Endothelial cell of umbilical vein (primary cell): Measurements from ENCODE around the gene SORCS2. TPM values are rescaled to one million over a fixed set of nuclear protein-coding genes. Genes with fewer than 3 reads are reported as not detected.

ENCODE experiments used
- BruUV-seq: library from RNA; stranded (reverse); fragments of 400-500 nt; replicated peaks from 2 replicates; lab custom pipeline; 2021; lab: Mats Ljungman, UMichigan
- CTCF ChIA-PET: fragments of 300-600, 350-600 bp; sonication (Branson Sonifier 250); formaldehyde crosslinking; loops from one replicate; lab custom pipeline; 2021; ENCODE audit warnings: antibody characterized with exemption, inconsistent platforms; lab: Charles Lee
- POLR2A ChIA-PET: fragments of 300-600, 350-600 bp; sonication (Branson Sonifier 250); formaldehyde crosslinking; loops from one replicate; lab custom pipeline; 2021; ENCODE audit warnings: antibody characterized with exemption, inconsistent platforms; lab: Charles Lee
- DNase-seq: peaks from one replicate; pipeline ENCODE4 v3.0.0-alpha.2; 2011; ENCODE audit warnings: low read depth, low spot score
- FAIRE-seq: peaks from 2 replicates; lab custom pipeline; 2011; peaks lifted over from hg19 to GRCh38; lab: Jason Lieb, UNC
- H2AFZ ChIP-seq: 2 replicates; pipeline ENCODE4 v1.6.0; 2012; ENCODE audit warnings: low read depth, low read length, control low read depth, inconsistent platforms
- H3K27ac ChIP-seq: 2 replicates; pipeline ENCODE4 v1.5.1; 2011; ENCODE audit warnings: low read depth, mild to moderate bottlenecking, control low read depth, low read length, moderate library complexity; ENCODE audit not compliant: insufficient read depth
- H3K27me3 ChIP-seq, 2 experiments: 2 replicates each; pipeline versions ENCODE4 v1.6.0 to v1.6.1; 2011; ENCODE audit warnings: low read length in 2 of 2, mixed read lengths in 1 of 2; ENCODE audit not compliant: control insufficient read depth in 2 of 2, insufficient read depth in 2 of 2
- H3K36me3 ChIP-seq, 2 experiments: 2 replicates in 1 of 2; 3 replicates in 1 of 2; pipeline ENCODE4 v1.5.1; 2011; ENCODE audit warnings: low read length in 2 of 2, mild to moderate bottlenecking in 1 of 2, moderate library complexity in 1 of 2; ENCODE audit not compliant: control insufficient read depth in 2 of 2, insufficient read depth in 2 of 2; ENCODE audit errors: extremely low read depth in 1 of 2
- H3K4me1 ChIP-seq: 3 replicates; pipeline ENCODE4 v1.5.1; 2011; ENCODE audit warnings: mild to moderate bottlenecking, low read length; ENCODE audit not compliant: control insufficient read depth, insufficient read depth; ENCODE audit errors: extremely low read depth
- H3K4me2 ChIP-seq: 2 replicates; pipeline ENCODE4 v1.6.1; 2011; ENCODE audit warnings: low read length, control low read depth, mixed read lengths; ENCODE audit not compliant: insufficient read depth
- H3K4me3 ChIP-seq, 3 experiments: fragments of 200-600 bp in 1 of 3; sonication (generic), shearing (Covaris generic) in 1 of 3; replicated peaks in 1 of 3; 2 replicates each; pipeline ENCODE4 v1.5.1; 2011 to 2016; ENCODE audit warnings: control low read depth in 3 of 3, low read length in 3 of 3, mild to moderate bottlenecking in 2 of 3, inconsistent platforms in 1 of 3, low read depth in 1 of 3, moderate library complexity in 1 of 3; ENCODE audit not compliant: insufficient read depth in 1 of 3
- H3K79me2 ChIP-seq: 2 replicates; pipeline ENCODE4 v1.6.0; 2012; ENCODE audit warnings: low read length, inconsistent platforms; ENCODE audit not compliant: control insufficient read depth, insufficient read depth
- H3K9ac ChIP-seq: replicated peaks from 2 replicates; pipeline ENCODE3; 2011; ENCODE audit warnings: low read length, control low read depth; ENCODE audit not compliant: insufficient read depth; ENCODE audit errors: extremely low read depth
- H3K9me1 ChIP-seq: replicated peaks from 3 replicates; pipeline ENCODE4 v1.6.0; 2011; ENCODE audit warnings: mild to moderate bottlenecking, low read length; ENCODE audit not compliant: control insufficient read depth, insufficient read depth; ENCODE audit errors: extremely low read depth
- H3K9me3 ChIP-seq: replicated peaks from 2 replicates; pipeline ENCODE4 v1.5.1; 2012; ENCODE audit warnings: low read length, inconsistent platforms; ENCODE audit not compliant: control insufficient read depth, insufficient read depth
- H4K20me1 ChIP-seq: replicated peaks from 2 replicates; pipeline ENCODE3; 2011; ENCODE audit warnings: mild to moderate bottlenecking, low read length; ENCODE audit not compliant: control insufficient read depth, insufficient read depth; ENCODE audit errors: extremely low read depth
- EZH2 ChIP-seq: IDR thresholded peaks from 2 replicates; pipeline ENCODE4 v1.6.1; 2012; ENCODE audit warnings: borderline replicate concordance, low read depth, mild to moderate bottlenecking, moderate library complexity, low read length, inconsistent platforms; ENCODE audit not compliant: severe bottlenecking
- FOS ChIP-seq: IDR thresholded peaks from 2 replicates; pipeline ENCODE4 v1.6.1; 2011; ENCODE audit warnings: mild to moderate bottlenecking, low read length, moderate library complexity, borderline replicate concordance; ENCODE audit not compliant: insufficient read depth
- GATA2 ChIP-seq: IDR thresholded peaks from 2 replicates; pipeline ENCODE4 v1.7.0; 2011; ENCODE audit warnings: low read depth, mild to moderate bottlenecking, moderate library complexity, mixed read lengths, low read length; ENCODE audit not compliant: insufficient read length, insufficient read depth
- JUN ChIP-seq: IDR thresholded peaks from 2 replicates; pipeline ENCODE4 v1.6.1; 2011; ENCODE audit warnings: borderline replicate concordance, low read depth; ENCODE audit not compliant: insufficient read length, insufficient read depth
- MYC ChIP-seq: IDR thresholded peaks from one replicate; pipeline ENCODE4 v1.6.1; 2011; ENCODE audit warnings: mild to moderate bottlenecking, low read depth, low read length
- POLR2A ChIP-seq: IDR thresholded peaks from 2 replicates; pipeline ENCODE4 v1.6.1; 2012; ENCODE audit warnings: low read depth, mild to moderate bottlenecking, control low read depth, low read length
- POLR2AphosphoS5 ChIP-seq: IDR thresholded peaks from 2 replicates; pipeline ENCODE4 v1.6.1; 2012; ENCODE audit warnings: low read depth, mild to moderate bottlenecking, control low read depth, low read length, moderate library complexity; ENCODE audit not compliant: insufficient read depth
- dilution Hi-C: fragments of 300-500 bp; cut with MboI; formaldehyde crosslinking; loops from one replicate; pipeline ENCODE4 v1.15.0; 2019; ENCODE audit warnings: low sequenced_read_pairs; ENCODE audit not compliant: extremely low pct_ligation_motif_present
- intact Hi-C: fragments of 100-400 bp; cut with micrococcal nuclease; formaldehyde crosslinking; loops from one replicate; pipeline ENCODE4 v1.10.0; 2022
- polyA plus RNA-seq, 4 experiments: library from polyadenylated mRNA; depleted of rRNA in 3 of 4; stranded (reverse) in 3 of 4; unstranded in 1 of 4; fragments of >200 nt; gene quantifications; 2 replicates each; pipeline versions ENCODE4 v1.2.1 to v1.2.3, GENCODE V29; 2011 to 2012; ENCODE audit warnings: missing spikeins in 1 of 4
- total RNA-seq: library from RNA; stranded (reverse); gene quantifications from 2 replicates; pipeline ENCODE4 v1.2.3, GENCODE V29; 2021
- TF ChIP-seq, protein P1 (sequence below): IDR thresholded peaks from 2 replicates; pipeline ENCODE4 v1.6.1; 2011; ENCODE audit not compliant: insufficient read depth, insufficient read length
- TF ChIP-seq, protein P2 (sequence below), 2 donors: IDR thresholded peaks; 1 replicate in 1 of 2; 2 replicates in 1 of 2; pipeline ENCODE4 v1.5.1; 2011; ENCODE audit warnings: low read length in 2 of 2, mild to moderate bottlenecking in 2 of 2, moderate library complexity in 2 of 2, control low read depth in 1 of 2, inconsistent platforms in 1 of 2, low read depth in 1 of 2; ENCODE audit not compliant: insufficient read depth in 1 of 2; ENCODE audit errors: extremely low read depth in 1 of 2

Gene SORCS2
- total and polyA plus RNA-seq, 2 donors (not counting 3 experiments of a cell fraction or from before 2014, with no cell fraction given), result not detected

DNA sequence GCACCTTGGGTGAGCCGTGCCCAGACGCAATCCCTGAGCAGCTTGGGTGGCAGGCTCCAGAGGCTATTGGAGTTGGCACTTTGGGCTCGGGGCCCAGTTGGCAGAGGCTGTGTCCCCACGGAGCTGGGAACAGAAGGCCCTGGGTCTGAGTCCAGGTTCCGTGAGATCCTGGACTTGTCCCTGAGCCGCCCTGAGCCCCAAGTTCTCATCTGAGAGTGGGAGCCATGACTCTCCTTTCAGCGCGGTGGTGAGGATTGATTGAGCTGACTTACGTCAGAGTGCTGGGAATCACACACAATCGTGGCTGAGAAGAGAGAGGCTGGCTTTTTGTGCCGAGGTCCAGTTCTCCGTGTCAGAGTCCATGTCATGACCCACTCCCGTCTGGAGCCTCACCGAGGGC lies 144.4 kb downstream of the SORCS2 start:
- intact Hi-C loops, result loop anchor here (5.0 kb wide), 1 partner anchor 381 kb away; no protein-coding TSS in a partner anchor
- Histone ChIP-seq H3K4me2 (no peak overlapping the region), H3K9me3 (no peaks in the 10 kb centered on the region), H3K9ac (no peak overlapping the region), H3K36me3 (no peaks in the 10 kb centered on the region), H3K4me3 (no peak overlapping the region), H3K27ac (no peak overlapping the region), H2AFZ (no peak overlapping the region), H3K9me1 (no peaks in the 10 kb centered on the region), H3K4me1 (no peaks in the 10 kb centered on the region), H3K79me2 (no peaks in the 10 kb centered on the region), H4K20me1 (no peaks in the 10 kb centered on the region), H3K27me3 (no peaks in the 10 kb centered on the region)
- FAIRE-seq, result no peak
- no TSS peak for BruUV-seq
- POLR2A ChIA-PET, result no interaction called here
- dilution Hi-C loops, result no loop called here
- CTCF ChIA-PET, result interaction anchor here (1.0 to 2.5 kb wide), 7 partner anchors 8 to 235 kb away, joined by 3 to 31 read pairs (median 6); partner anchors contain the start of gene SORCS2
- TF ChIP-seq, protein P1, sequence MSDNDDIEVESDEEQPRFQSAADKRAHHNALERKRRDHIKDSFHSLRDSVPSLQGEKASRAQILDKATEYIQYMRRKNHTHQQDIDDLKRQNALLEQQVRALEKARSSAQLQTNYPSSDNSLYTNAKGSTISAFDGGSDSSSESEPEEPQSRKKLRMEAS, result no peak
- no peak for TF ChIP-seq MYC
- no peak for TF ChIP-seq POLR2A
- no peak for TF ChIP-seq FOS
- TF ChIP-seq JUN, result no peak
- no peak for TF ChIP-seq GATA2
- no peak for TF ChIP-seq EZH2
- TF ChIP-seq, protein P2, sequence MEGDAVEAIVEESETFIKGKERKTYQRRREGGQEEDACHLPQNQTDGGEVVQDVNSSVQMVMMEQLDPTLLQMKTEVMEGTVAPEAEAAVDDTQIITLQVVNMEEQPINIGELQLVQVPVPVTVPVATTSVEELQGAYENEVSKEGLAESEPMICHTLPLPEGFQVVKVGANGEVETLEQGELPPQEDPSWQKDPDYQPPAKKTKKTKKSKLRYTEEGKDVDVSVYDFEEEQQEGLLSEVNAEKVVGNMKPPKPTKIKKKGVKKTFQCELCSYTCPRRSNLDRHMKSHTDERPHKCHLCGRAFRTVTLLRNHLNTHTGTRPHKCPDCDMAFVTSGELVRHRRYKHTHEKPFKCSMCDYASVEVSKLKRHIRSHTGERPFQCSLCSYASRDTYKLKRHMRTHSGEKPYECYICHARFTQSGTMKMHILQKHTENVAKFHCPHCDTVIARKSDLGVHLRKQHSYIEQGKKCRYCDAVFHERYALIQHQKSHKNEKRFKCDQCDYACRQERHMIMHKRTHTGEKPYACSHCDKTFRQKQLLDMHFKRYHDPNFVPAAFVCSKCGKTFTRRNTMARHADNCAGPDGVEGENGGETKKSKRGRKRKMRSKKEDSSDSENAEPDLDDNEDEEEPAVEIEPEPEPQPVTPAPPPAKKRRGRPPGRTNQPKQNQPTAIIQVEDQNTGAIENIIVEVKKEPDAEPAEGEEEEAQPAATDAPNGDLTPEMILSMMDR (IDR thresholded peaks at IDR 0.05; ENCODE audit: extremely low read depth in 1 of 2, insufficient read depth in 1 of 2, low read depth in 1 of 2, low read length in 2 of 2), result no peak
- no peak for TF ChIP-seq POLR2AphosphoS5
- no peak for DNase-seq
